H9 (cell line): ENCODE measurements around the gene MATN4. TPM values are rescaled to one million over a fixed set of nuclear protein-coding genes. Genes with fewer than 3 reads are reported as not detected.

ENCODE experiments used
- DNase-seq: peaks from one replicate; pipeline ENCODE4 v3.0.0-alpha.2; 2017
- H2AFZ ChIP-seq: one replicate; pipeline ENCODE4 v1.6.1; 2013; ENCODE audit warnings: mild to moderate bottlenecking, low read length, control low read depth, moderate library complexity
- H2AK5ac ChIP-seq: 2 replicates; pipeline ENCODE4 v1.6.1; 2013; ENCODE audit warnings: low read length, control low read depth, mixed read lengths; ENCODE audit not compliant: insufficient read length
- H2BK120ac ChIP-seq: one replicate; pipeline ENCODE4 v1.6.1; 2013; ENCODE audit warnings: low read depth, mild to moderate bottlenecking, low read length, control low read depth, inconsistent platforms; ENCODE audit not compliant: poor library complexity, severe bottlenecking
- H2BK12ac ChIP-seq: 2 replicates; pipeline ENCODE4 v1.6.1; 2013; ENCODE audit warnings: low read length, control low read depth, mixed read lengths, low read depth; ENCODE audit not compliant: insufficient read length
- H2BK15ac ChIP-seq: 2 replicates; pipeline ENCODE4 v1.6.1; 2013; ENCODE audit warnings: low read depth, low read length, control low read depth
- H2BK20ac ChIP-seq: one replicate; pipeline ENCODE4 v1.6.1; 2013; ENCODE audit warnings: low read depth, mild to moderate bottlenecking, low read length, control low read depth, inconsistent platforms; ENCODE audit not compliant: poor library complexity, severe bottlenecking
- H2BK5ac ChIP-seq: 2 replicates; pipeline ENCODE4 v1.6.1; 2013; ENCODE audit warnings: low read length, control low read depth, mixed read lengths; ENCODE audit not compliant: insufficient read length
- H3K14ac ChIP-seq: 2 replicates; pipeline ENCODE4 v1.6.1; 2013; ENCODE audit warnings: low read length, control low read depth; ENCODE audit not compliant: insufficient read depth
- H3K18ac ChIP-seq: 2 replicates; pipeline ENCODE4 v1.6.1; 2013; ENCODE audit warnings: low read depth, mild to moderate bottlenecking, mixed read lengths, low read length, control low read depth; ENCODE audit not compliant: insufficient read length
- H3K23ac ChIP-seq: 2 replicates; pipeline ENCODE4 v1.6.1; 2013; ENCODE audit warnings: low read length, control low read depth, mixed read lengths, low read depth; ENCODE audit not compliant: insufficient read length
- H3K23me2 ChIP-seq: 2 replicates; pipeline ENCODE4 v1.6.1; 2013; ENCODE audit warnings: low read depth, mild to moderate bottlenecking, mixed read lengths, low read length, control low read depth; ENCODE audit not compliant: insufficient read length, poor library complexity, severe bottlenecking
- H3K27ac ChIP-seq: 2 replicates; pipeline ENCODE4 v1.5.1; 2013; ENCODE audit warnings: low read length, control low read depth, mixed read lengths, low read depth; ENCODE audit not compliant: insufficient read length
- H3K27me3 ChIP-seq: 2 replicates; pipeline ENCODE4 v1.6.1; 2013; ENCODE audit warnings: low read length, control low read depth, inconsistent platforms; ENCODE audit not compliant: insufficient read depth
- H3K4ac ChIP-seq: 2 replicates; pipeline ENCODE4 v1.6.1; 2013; ENCODE audit warnings: low read depth, mild to moderate bottlenecking, control low read depth, inconsistent platforms, low read length, moderate library complexity
- H3K4me1 ChIP-seq: 2 replicates; pipeline ENCODE4 v1.6.1; 2013; ENCODE audit warnings: low read length, control low read depth, inconsistent platforms; ENCODE audit not compliant: insufficient read depth
- H3K4me2 ChIP-seq: 2 replicates; pipeline ENCODE4 v1.6.1; 2013; ENCODE audit warnings: low read length, control low read depth, mixed read lengths; ENCODE audit not compliant: insufficient read length, insufficient read depth
- H3K56ac ChIP-seq: 2 replicates; pipeline ENCODE4 v1.6.1; 2013; ENCODE audit warnings: low read depth, mild to moderate bottlenecking, mixed read lengths, low read length, control low read depth; ENCODE audit not compliant: insufficient read length
- H3K79me1 ChIP-seq: 2 replicates; pipeline ENCODE4 v1.6.1; 2013; ENCODE audit warnings: low read depth, mild to moderate bottlenecking, moderate library complexity, low read length, control low read depth, inconsistent platforms; ENCODE audit not compliant: insufficient read depth, poor library complexity, severe bottlenecking
- H3K79me2 ChIP-seq: 2 replicates; pipeline ENCODE4 v1.6.1; 2013; ENCODE audit warnings: low read length, control low read depth, inconsistent platforms; ENCODE audit not compliant: insufficient read depth
- H3K9ac ChIP-seq: 2 replicates; pipeline ENCODE4 v1.6.1; 2013; ENCODE audit warnings: low read length, control low read depth, mixed read lengths; ENCODE audit not compliant: insufficient read length; ENCODE audit errors: extremely low read depth
- H3K9me3 ChIP-seq: one replicate; pipeline ENCODE4 v1.6.1; 2013; ENCODE audit warnings: low read depth, low read length, inconsistent platforms; ENCODE audit not compliant: control insufficient read depth
- H3T11ph ChIP-seq: one replicate; pipeline ENCODE4 v1.6.1; 2013; ENCODE audit warnings: mild to moderate bottlenecking, low read length, control low read depth, inconsistent platforms
- H4K20me1 ChIP-seq: one replicate; pipeline ENCODE4 v1.6.1; 2013; ENCODE audit not compliant: control insufficient read depth, insufficient read length, insufficient read depth
- H4K5ac ChIP-seq: 2 replicates; pipeline ENCODE4 v1.6.1; 2013; ENCODE audit warnings: low read depth, mild to moderate bottlenecking, mixed read lengths, low read length, control low read depth; ENCODE audit not compliant: insufficient read length
- H4K8ac ChIP-seq: replicated peaks from 2 replicates; pipeline ENCODE4 v1.6.1; 2013; ENCODE audit warnings: low read length, control low read depth, mixed read lengths, low read depth; ENCODE audit not compliant: insufficient read length
- H4K91ac ChIP-seq: 2 replicates; pipeline ENCODE4 v1.6.1; 2013; ENCODE audit warnings: low read depth, mild to moderate bottlenecking, moderate library complexity, mixed read lengths, low read length, control low read depth; ENCODE audit not compliant: insufficient read length
- H3K27ac Mint-ChIP-seq, 3 experiments: 2 replicates in 2 of 3; 3 replicates in 1 of 3; pipeline ENCODE4 v1.8.0; 2020 to 2021; ENCODE audit warnings: mixed read lengths in 3 of 3, mild to moderate bottlenecking in 1 of 3, moderate library complexity in 1 of 3
- H3K27me3 Mint-ChIP-seq: 2 replicates; pipeline ENCODE4 v1.8.0; 2021; ENCODE audit warnings: low read depth, mild to moderate bottlenecking, moderate library complexity, mixed read lengths
- H3K36me3 Mint-ChIP-seq, 3 experiments: 2 replicates in 2 of 3; 3 replicates in 1 of 3; pipeline ENCODE4 v1.8.0; 2020 to 2021; ENCODE audit warnings: low read depth in 3 of 3, mixed read lengths in 3 of 3; ENCODE audit not compliant: insufficient read depth in 1 of 3
- H3K4me1 Mint-ChIP-seq, 2 experiments: 2 replicates each; pipeline ENCODE4 v1.8.0; 2020; ENCODE audit warnings: mixed read lengths in 2 of 2
- H3K4me3 Mint-ChIP-seq, 2 experiments: 2 replicates in 1 of 2; 3 replicates in 1 of 2; pipeline ENCODE4 v1.8.0; 2020 to 2021; ENCODE audit warnings: mild to moderate bottlenecking in 2 of 2, mixed read lengths in 2 of 2, moderate library complexity in 1 of 2
- H3K9me3 Mint-ChIP-seq, 2 experiments: 2 replicates in 1 of 2; 3 replicates in 1 of 2; pipeline ENCODE4 v1.8.0; 2020; ENCODE audit warnings: mild to moderate bottlenecking in 2 of 2, mixed read lengths in 2 of 2, moderate library complexity in 1 of 2
- CTCF ChIP-seq: fragments of 200-600 bp; sonication (generic); conservative IDR thresholded peaks from 3 replicates; pipeline ENCODE4 v1.8.0; 2021; ENCODE audit warnings: antibody characterized with exemption, mild to moderate bottlenecking
- WGBS: extraction: QIAGEN DNeasy Blood & Tissue Kit; methylation state at CpG from one replicate; pipeline ENCODE4 v1.1.7; 2013; ENCODE audit warnings: missing lambda C conversion rate, low lambda C conversion rate, mixed read lengths; ENCODE audit not compliant: insufficient read length; ENCODE audit errors: extremely low coverage; 5-methylcytosine and 5-hydroxymethylcytosine counted together
- total RNA-seq: library from RNA; stranded (reverse); gene quantifications from 2 replicates; pipeline ENCODE4 v1.2.1, GENCODE V29; 2021

Gene MATN4
- total RNA-seq, 1 experiment from 2014 or later = 0.11 TPM

- H3K4me1 Mint-ChIP-seq = peaks cover 63 to 66% of the 10 kb centered on the region in 2 experiments
- H3K4me2 ChIP-seq = peak overlapping the region; percentile 95
- H3K27ac Mint-ChIP-seq = no peak overlapping the region
- peaks cover 28% of the 10 kb centered on the region; the same call in 1 of the 2 replicates for H3K4me1 ChIP-seq
- no peak overlapping the region for H4K91ac ChIP-seq
- no peak overlapping the region for H2BK20ac ChIP-seq
- H3K79me2 ChIP-seq = peaks cover 3% of the 10 kb centered on the region; the same call in 1 of the 2 replicates
- no peak for DNase-seq
- no peak overlapping the region for H2BK5ac ChIP-seq
- TF ChIP-seq CTCF = no peak
- no peak overlapping the region for H2AK5ac ChIP-seq
- H3K23ac ChIP-seq = no peak overlapping the region
- H3K14ac ChIP-seq = no peak overlapping the region
- H2AFZ ChIP-seq = no peak overlapping the region
- no peak overlapping the region for H4K8ac ChIP-seq
- no peak overlapping the region for H2BK15ac ChIP-seq
- no peaks in the 10 kb centered on the region for H3K9me3 ChIP-seq
- H4K5ac ChIP-seq = no peak overlapping the region
- no peaks in the 10 kb centered on the region for H3K36me3 Mint-ChIP-seq
- H3K9ac ChIP-seq = no peak overlapping the region
- H3K23me2 ChIP-seq = peaks cover 11% of the 10 kb centered on the region
- no peak overlapping the region for H2BK12ac ChIP-seq
- H3K27ac ChIP-seq = no peak overlapping the region
- H3K27me3 Mint-ChIP-seq = peaks cover 4% of the 10 kb centered on the region; the same call in 1 of the 2 replicates
- WGBS = no CpG with 5 or more reads among the region's 3 CpGs
- no peak overlapping the region for H3K4ac ChIP-seq
- no peak overlapping the region for H2BK120ac ChIP-seq
- no peak overlapping the region for H3K18ac ChIP-seq
- H3K9me3 Mint-ChIP-seq = no peaks in the 10 kb centered on the region
- H3K56ac ChIP-seq = no peak overlapping the region
- no peaks in the 10 kb centered on the region for H4K20me1 ChIP-seq
- no peaks in the 10 kb centered on the region for H3K79me1 ChIP-seq
- H3K4me3 Mint-ChIP-seq = peak overlapping the region; percentile 82 to 90; a peak in 4 of 5 replicates
- no peak overlapping the region for H3T11ph ChIP-seq
- no peaks in the 10 kb centered on the region for H3K27me3 ChIP-seq
These were observed 38.2 kb upstream of the MATN4 start for GRCh38 chr20:45346291-45346718.
